Tibial nerve (tissue), 4 donors: ENCODE measurements around the gene SAPCD1. TPM values are rescaled to one million over a fixed set of nuclear protein-coding genes. Genes with fewer than 3 reads are reported as not detected.

Experiments
- DNase-seq, 2 donors: peaks; one replicate each; pipeline ENCODE4 v3.0.0-alpha.2; 2019; ENCODE audit warnings: low spot score in 2 of 2
- H3K27ac ChIP-seq, 4 donors: fragments of 200-600 bp; sonication (generic) in 3 of 4; one replicate each; pipeline ENCODE4 v1.5.1; 2017 to 2019; ENCODE audit warnings: mild to moderate bottlenecking in 1 of 4
- H3K27me3 ChIP-seq, 2 donors: fragments of 200-600 bp; sonication (generic) in 1 of 2; one replicate each; pipeline versions ENCODE4 v1.5.1 to v1.6.0; 2017 to 2019
- H3K36me3 ChIP-seq, 3 donors: fragments of 200-600 bp; sonication (generic); one replicate each; pipeline ENCODE4 v1.5.1; 2018 to 2019
- H3K4me1 ChIP-seq, 4 donors: fragments of 200-600 bp; sonication (generic) in 3 of 4; one replicate each; pipeline ENCODE4 v1.5.1; 2017 to 2019
- H3K4me3 ChIP-seq, 4 donors: fragments of 200-600 bp; sonication (generic) in 3 of 4; one replicate each; pipeline ENCODE4 v1.5.1; 2017 to 2019; ENCODE audit warnings: mild to moderate bottlenecking in 1 of 4, moderate library complexity in 1 of 4
- H3K9me3 ChIP-seq, 4 donors: fragments of 200-600 bp; sonication (generic) in 3 of 4; one replicate each; pipeline ENCODE4 v1.5.1; 2017 to 2019
- EP300 ChIP-seq, 2 donors: sonication (generic); formaldehyde crosslinking; IDR thresholded peaks; one replicate each; pipeline ENCODE4 v1.6.1; 2017; ENCODE audit warnings: antibody characterized with exemption in 2 of 2, mild to moderate bottlenecking in 1 of 2
- POLR2A ChIP-seq, 2 donors: fragments of 450-650 bp; IDR thresholded peaks; one replicate each; pipeline ENCODE4 v1.6.1; 2017; ENCODE audit warnings: antibody characterized with exemption in 2 of 2, mild to moderate bottlenecking in 2 of 2, moderate library complexity in 2 of 2
- WGBS, 2 donors: methylation state at CpG; one replicate each; pipeline ENCODE4 v1.1.5; 2018; 5-methylcytosine and 5-hydroxymethylcytosine counted together
- total RNA-seq, 4 donors: library from RNA; depleted of rRNA; stranded (reverse); fragments of >200 nt; gene quantifications; one replicate each; pipeline ENCODE4 v1.1.0, GENCODE V29; 2016
- TF ChIP-seq, protein P1 (sequence below), 5 experiments: fragments of 200-600 bp in 3 of 5; fragments of 450-650 bp in 2 of 5; sonication (generic) in 3 of 5; IDR thresholded peaks; one replicate each; pipeline ENCODE4 v1.5.1; 2016 to 2019; ENCODE audit warnings: antibody characterized with exemption in 5 of 5, mild to moderate bottlenecking in 3 of 5, moderate library complexity in 2 of 5

Gene SAPCD1
- total RNA-seq, 4 donors from 2014 or later: 1.5 to 5.5 (median 4.8) TPM; not detected in 1

DNA sequence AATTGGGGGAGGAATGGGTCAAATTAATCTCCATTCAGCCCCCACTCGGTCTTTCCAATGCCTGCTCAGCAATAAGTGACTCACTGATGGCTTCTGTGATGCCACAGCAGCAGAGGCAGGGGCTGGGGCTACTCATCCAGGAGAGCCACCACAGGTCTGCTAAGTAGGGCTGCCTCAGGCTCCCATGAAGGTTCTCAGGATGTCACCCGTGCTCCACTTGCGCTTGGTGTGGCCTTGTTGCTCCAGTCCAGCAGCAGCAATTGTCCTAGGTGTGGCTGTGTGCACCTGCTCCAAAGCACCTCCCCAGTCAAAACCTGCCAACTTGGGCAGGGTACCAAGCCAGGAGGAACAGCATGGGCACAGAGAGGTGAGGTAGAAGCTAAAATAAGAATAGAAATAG lies 40.3 kb upstream of the SAPCD1 start:
- WGBS, 2 donors: 82 to 84% methylated on average over 3 of the region's 3 CpGs
- no peak for TF ChIP-seq POLR2A (IDR thresholded peaks at IDR 0.05)
- TF ChIP-seq, protein P1, sequence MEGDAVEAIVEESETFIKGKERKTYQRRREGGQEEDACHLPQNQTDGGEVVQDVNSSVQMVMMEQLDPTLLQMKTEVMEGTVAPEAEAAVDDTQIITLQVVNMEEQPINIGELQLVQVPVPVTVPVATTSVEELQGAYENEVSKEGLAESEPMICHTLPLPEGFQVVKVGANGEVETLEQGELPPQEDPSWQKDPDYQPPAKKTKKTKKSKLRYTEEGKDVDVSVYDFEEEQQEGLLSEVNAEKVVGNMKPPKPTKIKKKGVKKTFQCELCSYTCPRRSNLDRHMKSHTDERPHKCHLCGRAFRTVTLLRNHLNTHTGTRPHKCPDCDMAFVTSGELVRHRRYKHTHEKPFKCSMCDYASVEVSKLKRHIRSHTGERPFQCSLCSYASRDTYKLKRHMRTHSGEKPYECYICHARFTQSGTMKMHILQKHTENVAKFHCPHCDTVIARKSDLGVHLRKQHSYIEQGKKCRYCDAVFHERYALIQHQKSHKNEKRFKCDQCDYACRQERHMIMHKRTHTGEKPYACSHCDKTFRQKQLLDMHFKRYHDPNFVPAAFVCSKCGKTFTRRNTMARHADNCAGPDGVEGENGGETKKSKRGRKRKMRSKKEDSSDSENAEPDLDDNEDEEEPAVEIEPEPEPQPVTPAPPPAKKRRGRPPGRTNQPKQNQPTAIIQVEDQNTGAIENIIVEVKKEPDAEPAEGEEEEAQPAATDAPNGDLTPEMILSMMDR (IDR thresholded peaks at IDR 0.05): no peak
- TF ChIP-seq EP300 (IDR thresholded peaks at IDR 0.05): no peak

DNA sequence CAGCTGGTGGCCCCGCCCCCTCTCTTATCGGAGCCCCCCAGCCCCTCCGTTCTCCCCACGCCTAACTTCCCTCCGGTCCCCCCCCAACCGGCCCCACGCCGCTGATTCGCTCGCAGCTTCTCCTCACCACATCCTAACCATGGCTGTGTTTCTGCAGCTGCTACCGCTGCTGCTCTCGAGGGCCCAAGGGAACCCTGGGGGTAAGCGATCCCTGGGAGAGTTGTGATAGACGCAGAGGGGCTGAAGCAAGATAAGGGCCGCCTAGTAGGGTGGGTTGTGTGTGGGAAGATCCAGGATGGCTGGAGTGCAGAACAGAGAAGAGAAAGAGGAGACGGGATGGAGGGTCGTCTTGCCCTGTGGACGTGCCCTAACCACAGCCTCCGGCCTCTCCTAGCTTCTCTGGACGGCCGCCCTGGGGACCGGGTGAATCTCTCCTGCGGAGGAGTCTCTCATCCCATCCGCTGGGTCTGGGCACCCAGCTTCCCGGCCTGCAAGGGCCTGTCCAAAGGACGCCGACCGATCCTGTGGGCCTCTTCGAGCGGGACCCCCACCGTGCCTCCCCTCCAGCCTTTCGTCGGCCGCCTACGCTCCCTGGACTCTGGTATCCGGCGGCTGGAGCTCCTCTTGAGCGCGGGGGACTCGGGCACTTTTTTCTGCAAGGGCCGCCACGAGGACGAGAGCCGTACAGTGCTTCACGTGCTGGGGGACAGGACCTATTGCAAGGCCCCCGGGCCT lies 39.0 kb upstream of the SAPCD1 start, which contains the start of gene MPIG6B:
Gene MPIG6B, plus strand, starts transcription at position 129 of the 735 bp plus-strand sequence. Its CDS starts 11 bp downstream, at position 140.
- Histone ChIP-seq H3K27ac (no peak within 1 kb of the TSS), H3K27me3 (no peaks in the 10 kb centered on the region), H3K36me3 (peaks cover 0 to 31% (median 0%) of the 10 kb centered on the region in 3 donors), H3K4me1 (peaks cover 0 to 23% (median 11%) of the 10 kb centered on the region in 4 donors), H3K4me3 (no peak within 1 kb of the TSS), H3K9me3 (no peaks in the 10 kb centered on the region)
- 64 to 75% methylated on average over 36 to 46 of the region's 46 CpGs for WGBS, 2 donors
- TF ChIP-seq EP300 (IDR thresholded peaks at IDR 0.05): no peak
- TF ChIP-seq, protein P1 (IDR thresholded peaks at IDR 0.05): no peak
- TF ChIP-seq POLR2A (IDR thresholded peaks at IDR 0.05): no peak
- DNase-seq: no peak

More for the DNA sequence above, 40.3 kb upstream of the SAPCD1 start:
- H3K27me3 ChIP-seq: no peaks in the 10 kb centered on the region
- peaks cover 0 to 10% (median under 1%) of the 10 kb centered on the region in 4 donors for H3K4me1 ChIP-seq
- DNase-seq: no peak
- no peak overlapping the region for H3K27ac ChIP-seq
- H3K9me3 ChIP-seq: no peaks in the 10 kb centered on the region
- H3K36me3 ChIP-seq: peaks cover 0 to 22% (median 0%) of the 10 kb centered on the region in 3 donors
- no peak overlapping the region for H3K4me3 ChIP-seq

DNA sequence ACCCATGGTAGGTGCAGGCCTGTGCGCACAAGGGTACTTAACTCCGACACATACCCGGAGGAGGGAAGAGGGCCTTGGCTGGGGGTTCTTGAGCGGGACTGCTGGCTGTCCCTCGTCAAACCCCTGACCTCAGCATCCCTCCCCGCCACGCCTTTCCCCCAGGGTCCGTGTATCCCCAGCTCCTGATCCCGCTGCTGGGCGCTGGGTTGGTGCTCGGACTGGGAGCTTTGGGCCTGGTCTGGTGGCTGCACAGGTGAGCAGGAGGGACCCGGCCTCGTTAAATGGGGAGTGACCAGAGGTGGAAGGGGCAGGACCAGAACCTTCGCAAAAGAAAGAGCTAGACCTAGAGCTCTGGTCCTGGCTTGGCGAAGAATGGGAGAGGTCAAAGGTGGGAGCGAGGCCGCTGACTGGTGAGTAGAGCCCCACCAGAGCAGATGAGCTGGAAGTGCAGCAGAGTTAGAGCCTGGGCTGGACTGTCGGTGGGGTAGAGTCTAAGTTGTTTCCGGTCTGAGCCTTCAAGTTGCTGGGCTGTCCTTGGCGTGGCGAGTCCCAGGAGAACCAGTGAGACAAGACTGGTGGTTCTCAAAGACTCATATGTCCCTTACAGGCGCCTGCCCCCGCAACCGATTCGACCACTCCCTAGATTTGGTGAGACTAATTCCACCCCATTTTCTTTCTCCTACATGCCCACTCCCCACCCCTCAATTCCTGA lies 38.3 kb upstream of the SAPCD1 start:
- no peak overlapping the region for H3K27ac ChIP-seq
- TF ChIP-seq, protein P1 (IDR thresholded peaks at IDR 0.05): no peak
- no peak for TF ChIP-seq EP300 (IDR thresholded peaks at IDR 0.05)
- no peak for TF ChIP-seq POLR2A (IDR thresholded peaks at IDR 0.05)
- WGBS, 2 donors: 71 to 80% methylated on average over 25 of the region's 25 CpGs
- DNase-seq: no peak
- H3K27me3 ChIP-seq: no peaks in the 10 kb centered on the region
- peaks cover 0 to 30% (median 16%) of the 10 kb centered on the region in 4 donors for H3K4me1 ChIP-seq
- peaks cover 0 to 31% (median 0%) of the 10 kb centered on the region in 3 donors for H3K36me3 ChIP-seq
- no peak overlapping the region for H3K4me3 ChIP-seq
- no peaks in the 10 kb centered on the region for H3K9me3 ChIP-seq

DNA sequence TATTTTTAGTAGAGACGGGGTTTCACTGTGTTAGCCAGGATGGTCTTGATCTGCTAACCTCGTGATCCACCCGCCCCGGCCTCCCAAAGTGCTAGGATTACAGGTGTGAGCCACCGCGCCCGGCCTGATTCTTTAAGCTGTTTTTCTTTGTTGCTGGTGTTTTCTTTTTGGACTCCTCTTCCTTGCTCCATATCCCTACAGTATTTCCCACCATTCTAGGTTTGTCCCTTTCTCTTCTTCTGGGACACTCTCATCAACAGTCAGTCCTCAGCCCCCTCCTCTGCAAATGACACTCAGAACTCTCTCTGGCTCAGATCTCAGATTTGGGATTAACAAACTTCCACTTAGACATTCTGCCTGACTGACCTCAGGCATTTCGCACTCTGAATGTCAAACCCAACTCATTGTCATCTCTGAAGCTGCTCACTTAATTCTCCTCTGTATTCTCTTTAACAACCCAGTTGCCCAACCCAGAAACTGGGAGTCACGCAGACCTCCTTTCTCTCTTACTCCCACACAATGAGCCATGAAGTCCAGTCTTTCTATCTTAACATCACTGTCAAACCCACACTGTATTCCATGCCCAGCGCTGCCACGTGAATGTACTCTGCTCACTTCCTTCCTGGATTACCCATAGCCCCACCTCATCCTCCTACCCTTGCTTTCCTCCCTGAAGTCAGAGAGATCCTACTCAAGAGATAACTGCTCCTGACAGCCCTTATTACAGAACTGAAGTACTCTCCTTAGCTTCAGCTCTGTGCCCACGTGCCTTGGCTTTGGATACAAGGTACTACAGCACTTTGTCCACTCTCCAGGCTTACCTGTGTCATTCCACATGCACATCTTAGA lies 36.7 kb upstream of the SAPCD1 start:
- no peak for DNase-seq
- Histone ChIP-seq H3K36me3 (peaks cover 0 to 33% (median 0%) of the 10 kb centered on the region in 3 donors), H3K4me3 (no peak overlapping the region), H3K9me3 (no peaks in the 10 kb centered on the region), H3K27me3 (no peaks in the 10 kb centered on the region), H3K27ac (peak overlapping the region in 1 of 4 donors; percentile 100), H3K4me1 (peaks cover 0 to 36% (median 16%) of the 10 kb centered on the region in 4 donors)
- whole genome bisulfite sequencing, 2 donors: 81 to 82% methylated on average over 12 of the region's 12 CpGs
- TF ChIP-seq, protein P1 (IDR thresholded peaks at IDR 0.05): no peak
- TF ChIP-seq EP300 (IDR thresholded peaks at IDR 0.05) (no peak), POLR2A (IDR thresholded peaks at IDR 0.05) (no peak)
